NCI-H524 (cell line): Measurements from ENCODE around the gene TLL2.
A peak's percentile ranks its signal among the peaks of the same experiment; 100 is the strongest.

Source experiments
- DNase-seq, 2 experiments: peaks; one replicate each; lab custom pipeline; 2025; lab: John Stamatoyannopoulos, UW

The TLL2 gene

DNA sequence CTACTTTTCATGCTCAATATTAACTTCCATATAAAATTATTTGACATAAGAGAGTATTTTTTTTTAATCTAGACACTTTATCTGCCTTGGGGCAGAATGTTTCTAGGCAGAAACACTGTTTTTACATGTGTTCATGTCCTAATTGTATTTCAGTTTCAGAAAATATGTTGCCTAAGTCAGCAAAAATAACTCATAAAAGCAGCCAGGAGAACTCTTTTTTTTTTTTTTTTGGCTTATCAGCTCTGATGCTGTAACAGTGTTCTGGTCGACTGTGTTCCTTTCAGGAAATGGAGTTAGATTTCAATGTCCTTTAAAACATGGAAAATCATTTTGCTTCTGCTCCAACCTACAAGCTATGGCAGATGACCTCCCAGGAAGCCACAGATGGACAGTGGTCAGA lies 91.7 kb downstream of the TLL2 start:
- DNase-seq, result no peak

DNA sequence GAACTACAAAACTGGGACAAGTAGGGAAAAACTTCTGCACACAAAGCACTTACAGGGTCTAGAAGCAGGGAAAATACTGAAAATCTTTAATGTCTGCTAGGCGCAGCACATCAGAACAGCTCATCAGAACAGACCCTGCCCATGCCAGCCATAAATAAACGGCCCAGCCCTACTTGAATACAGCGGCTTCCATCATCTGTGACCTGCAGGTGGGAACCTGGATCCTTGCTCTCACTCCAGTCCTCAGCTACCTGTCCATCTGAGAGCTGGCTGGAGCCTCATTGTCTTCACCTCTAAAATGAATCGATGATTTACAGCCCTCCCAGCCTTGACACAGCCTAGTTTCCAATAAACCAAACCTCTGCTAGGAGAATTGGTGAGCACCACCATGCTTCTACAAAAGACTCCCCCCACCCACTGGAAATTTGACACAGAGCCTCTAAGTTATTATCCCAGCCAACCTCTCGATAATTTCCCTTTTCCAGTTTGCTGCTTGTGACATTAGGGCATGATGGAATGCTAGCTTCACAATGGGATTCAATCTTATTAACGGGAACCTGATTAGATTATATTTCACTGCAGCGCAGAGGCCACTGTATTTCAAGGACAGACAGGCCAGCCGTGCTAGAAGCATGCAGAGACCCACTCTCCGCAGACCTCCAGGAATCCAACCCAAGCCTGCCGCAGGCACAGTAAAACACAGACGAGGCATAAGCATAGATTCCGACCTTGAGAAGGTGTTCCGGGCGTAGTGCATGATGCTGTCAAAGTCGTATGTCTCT lies 93.3 kb downstream of the TLL2 start:
- DNase-seq, result no peak

DNA sequence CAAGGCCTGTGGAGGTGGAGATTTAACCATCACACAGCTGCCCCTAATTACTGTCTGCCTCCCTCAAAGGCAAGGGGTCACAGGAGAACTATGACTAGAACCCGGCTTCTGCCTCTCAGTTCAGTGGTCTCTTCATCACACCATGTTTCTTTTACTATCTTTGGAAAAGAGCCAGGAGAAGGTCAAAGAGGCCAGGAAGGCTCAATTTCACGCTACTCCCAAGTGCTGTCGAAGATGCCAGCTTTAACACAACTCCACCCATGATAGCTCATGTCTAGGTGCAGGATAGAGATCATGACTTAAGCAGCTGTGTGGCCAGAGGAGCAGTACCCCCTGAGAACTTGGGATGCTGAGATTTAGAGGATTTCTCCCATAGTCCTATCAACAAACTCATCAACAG lies 94.4 kb downstream of the TLL2 start:
- DNase-seq, result no peak

DNA sequence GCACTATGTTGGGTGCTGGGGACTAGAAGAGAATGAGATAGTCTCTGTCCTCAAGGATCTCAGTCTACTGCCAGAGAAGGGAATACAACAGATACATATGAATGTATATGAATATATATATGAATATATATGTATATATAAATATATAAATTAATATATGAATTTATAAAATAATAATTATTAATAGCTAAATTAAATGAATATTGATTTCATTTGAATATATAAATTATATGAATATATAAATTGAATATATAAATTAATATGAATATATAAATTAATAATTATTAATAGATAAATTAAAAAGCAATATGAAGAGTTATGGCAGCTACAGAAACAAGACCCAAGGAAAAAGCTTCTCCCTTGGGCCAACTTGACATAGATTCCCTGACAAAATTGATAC lies 95.1 kb downstream of the TLL2 start:
- no peak for DNase-seq

DNA sequence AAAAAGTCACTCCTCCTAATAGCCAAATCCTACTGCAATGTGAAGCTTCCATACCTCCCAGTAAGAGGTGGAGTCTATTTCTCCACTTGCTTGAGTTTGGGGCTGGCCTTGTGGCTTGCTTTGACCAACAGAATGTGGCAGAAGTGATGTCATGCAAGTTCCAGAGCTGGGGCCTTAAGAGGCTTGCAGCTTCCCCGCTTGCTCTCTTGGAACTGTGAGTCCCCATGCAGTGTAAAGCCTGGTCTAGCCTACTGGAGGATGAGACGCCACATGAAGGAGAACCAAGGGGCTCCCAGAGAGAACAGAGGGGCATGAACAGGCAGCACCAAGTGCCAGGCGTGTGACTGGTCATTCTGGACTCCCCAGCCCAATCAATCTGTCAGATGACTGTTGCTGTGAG lies 96.3 kb downstream of the TLL2 start:
- DNase-seq, result no peak

GRCh38 chr10:96416643-96417042 lies 97.1 kb downstream of the TLL2 start:
- DNase-seq, result no peak

GRCh38 chr10:96415891-96416554 lies 97.7 kb downstream of the TLL2 start:
- DNase-seq, result no peak

- DNase-seq, result no peak
Measured at GRCh38 chr10:96415150-96415890, 98.4 kb downstream of the TLL2 start.

DNA sequence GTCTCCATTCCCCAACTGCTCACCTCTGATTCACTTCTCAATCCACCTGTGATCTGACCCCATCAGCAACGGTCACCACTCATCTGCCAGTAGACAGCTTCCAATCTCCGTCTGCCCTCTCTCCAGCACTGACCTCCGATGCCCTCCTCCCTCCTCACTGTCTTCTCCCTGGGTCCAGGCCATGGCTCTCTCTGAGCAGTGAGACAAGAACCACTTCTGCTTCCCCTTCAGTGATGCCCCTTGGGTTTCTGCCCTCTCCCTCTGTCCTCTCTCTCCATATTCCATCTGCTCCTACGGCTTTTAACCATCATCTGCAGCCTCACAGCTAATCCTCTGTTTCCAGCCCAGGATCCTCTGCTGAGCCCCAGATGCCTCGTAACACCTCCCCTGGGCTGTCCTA lies 99.4 kb downstream of the TLL2 start:
- peak; percentile 2 to 51 for DNase-seq

- DNase-seq, result no peak
Measured at GRCh38 chr10:96413151-96413787, 100.5 kb downstream of the TLL2 start.

DNA sequence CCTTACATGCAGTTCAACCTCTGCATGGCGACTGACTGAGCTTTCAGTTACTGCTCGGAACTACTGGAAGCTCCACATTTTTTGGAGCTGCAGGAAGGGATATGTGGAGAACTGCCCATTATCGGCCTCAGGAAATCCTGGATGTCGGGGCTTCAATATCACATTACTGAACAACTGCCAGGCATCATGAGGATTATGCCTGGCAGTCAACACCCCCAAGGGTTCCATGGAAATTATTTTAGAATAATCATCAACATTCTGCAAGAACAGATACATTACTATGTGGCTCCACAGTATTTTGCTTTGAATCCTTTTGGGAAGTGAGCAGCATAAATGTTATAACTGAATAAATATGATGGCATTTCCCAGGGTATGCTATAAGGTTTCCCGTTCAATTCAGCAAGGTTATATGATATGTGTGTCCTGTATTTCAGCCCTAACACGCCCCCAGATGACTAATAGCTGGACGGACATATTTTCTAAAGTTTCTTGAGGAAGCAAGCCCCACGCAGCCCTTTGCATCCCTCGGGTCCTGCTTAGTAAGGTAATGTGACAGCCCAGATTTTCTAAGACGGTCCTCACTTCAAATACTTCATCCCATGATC lies 101.9 kb downstream of the TLL2 start:
- DNase-seq, result no peak

DNA sequence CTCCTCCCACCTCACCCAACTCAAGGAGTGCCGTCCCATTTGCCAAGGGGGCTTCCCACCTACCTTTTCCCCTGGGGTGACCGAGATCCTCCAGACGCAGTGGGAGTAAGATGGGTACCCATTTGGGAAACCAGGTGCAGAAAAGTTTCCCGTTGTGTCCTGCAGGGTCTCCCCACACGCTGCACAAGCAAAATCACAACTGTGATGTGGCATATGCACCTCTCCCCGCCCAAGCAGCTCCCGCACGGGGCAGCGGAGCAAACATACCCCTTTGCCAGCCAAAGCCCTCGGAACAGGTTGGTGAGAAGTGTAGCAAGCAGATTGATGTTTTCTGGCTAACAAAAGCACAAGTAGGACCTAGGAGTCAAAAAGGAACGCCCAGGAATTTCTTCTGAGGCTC lies 103.4 kb downstream of the TLL2 start:
- no peak for DNase-seq

DNA sequence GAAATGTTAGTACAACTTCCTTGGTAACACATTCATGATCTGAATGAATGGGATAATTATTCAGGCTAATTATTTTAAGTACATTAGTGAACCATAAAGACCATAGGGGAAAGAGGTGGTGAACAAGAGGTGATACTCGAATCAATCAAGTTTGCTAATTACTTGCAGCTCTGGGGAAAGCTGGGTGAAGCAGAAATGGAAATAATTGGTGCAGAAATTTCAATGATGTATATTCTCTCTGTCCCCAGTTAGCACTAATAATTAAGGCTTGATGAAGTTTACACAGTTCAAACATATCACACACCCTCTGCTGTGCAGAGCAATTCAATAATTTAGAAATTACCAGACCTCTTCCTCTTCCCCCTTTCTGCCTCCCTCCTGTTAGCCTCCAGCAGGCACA lies 105.5 kb downstream of the TLL2 start:
- no peak for DNase-seq

GRCh38 chr10:96407560-96408069 lies 106.1 kb downstream of the TLL2 start:
- no peak for DNase-seq

- DNase-seq, result no peak
Measured at GRCh38 chr10:96406091-96406490, 107.6 kb downstream of the TLL2 start.

DNA sequence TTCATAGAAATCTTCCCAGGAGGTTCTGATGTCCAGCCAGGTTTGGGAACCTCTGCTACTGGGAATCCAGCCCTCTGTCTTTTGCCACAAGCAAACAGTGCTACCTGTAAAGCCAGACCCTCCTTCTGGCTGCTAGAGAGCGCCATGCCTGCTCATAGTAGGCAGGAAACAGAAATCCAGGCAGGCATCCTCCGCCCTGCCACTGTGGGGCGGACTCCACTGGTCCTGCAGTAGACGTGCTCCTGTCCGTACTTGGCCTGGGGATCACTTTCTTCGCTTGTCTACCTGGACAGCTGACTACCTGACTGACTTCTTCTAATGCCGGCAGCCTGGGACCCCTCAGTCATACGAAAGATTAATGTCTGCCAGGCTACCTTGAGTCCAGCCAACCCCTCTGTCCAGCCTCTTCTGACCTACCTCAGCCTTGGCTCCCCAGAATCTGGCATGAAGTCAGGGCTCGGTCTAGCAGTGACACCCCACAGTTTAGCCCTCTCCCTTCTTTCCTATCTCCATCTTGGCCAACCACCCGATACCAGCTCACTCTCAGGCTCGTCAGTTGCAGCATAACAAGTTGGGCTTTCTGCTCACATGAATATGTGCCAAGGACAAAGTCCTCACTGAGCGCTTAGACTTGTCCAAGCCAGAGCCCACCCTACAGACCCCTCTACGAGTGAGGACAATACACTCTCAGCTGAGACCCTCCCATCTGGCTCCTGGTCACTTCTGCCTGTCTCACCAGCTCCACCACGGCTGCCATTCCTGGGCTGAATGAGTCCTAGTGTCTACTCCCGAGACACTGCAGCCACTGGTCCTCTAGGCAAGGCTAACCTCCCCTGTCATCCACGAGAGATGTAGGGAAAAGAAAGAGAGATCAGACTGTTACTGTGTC lies 111.1 kb downstream of the TLL2 start:
- no peak for DNase-seq

DNA sequence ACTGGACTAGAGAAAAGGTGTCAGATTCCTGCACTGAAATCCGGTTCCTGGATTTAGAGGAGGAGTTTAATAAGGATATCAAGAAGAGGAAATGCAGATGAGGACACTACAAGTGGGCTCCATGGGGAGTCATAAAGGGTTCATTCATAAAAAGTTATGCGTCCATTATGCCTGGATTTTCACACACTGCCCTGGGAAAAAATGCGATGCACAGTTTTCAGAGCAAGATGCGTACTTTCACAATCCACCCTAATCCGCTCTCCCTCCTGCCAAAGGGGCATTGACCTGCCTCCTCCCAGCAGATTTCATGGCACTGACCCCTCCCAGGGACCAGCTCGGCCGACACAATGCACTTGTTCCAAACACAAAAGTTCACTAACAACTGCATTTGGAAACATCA lies 112.7 kb downstream of the TLL2 start:
- no peak for DNase-seq

DNA sequence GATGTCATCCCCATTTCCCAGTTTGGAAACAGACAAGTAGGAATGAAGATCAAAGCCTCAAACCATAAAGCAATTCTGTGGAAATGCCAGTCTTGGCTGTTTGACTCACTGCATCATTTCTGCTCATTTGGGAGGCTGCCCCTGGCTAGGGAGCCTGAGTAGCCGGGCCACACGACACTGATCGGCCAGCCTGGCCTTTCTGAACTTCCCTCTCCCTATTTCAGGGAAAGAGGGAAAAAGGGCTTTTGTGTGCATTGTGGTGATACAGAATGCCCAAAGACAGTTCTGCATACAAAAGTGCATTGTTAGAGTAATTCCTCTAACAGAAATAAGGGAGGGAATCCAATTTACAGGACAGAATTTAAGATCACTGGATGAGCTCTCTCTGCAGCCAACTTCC lies 113.3 kb downstream of the TLL2 start:
- no peak for DNase-seq

- no peak for DNase-seq
Measured at GRCh38 chr10:96397902-96398301, 115.8 kb downstream of the TLL2 start.

DNA sequence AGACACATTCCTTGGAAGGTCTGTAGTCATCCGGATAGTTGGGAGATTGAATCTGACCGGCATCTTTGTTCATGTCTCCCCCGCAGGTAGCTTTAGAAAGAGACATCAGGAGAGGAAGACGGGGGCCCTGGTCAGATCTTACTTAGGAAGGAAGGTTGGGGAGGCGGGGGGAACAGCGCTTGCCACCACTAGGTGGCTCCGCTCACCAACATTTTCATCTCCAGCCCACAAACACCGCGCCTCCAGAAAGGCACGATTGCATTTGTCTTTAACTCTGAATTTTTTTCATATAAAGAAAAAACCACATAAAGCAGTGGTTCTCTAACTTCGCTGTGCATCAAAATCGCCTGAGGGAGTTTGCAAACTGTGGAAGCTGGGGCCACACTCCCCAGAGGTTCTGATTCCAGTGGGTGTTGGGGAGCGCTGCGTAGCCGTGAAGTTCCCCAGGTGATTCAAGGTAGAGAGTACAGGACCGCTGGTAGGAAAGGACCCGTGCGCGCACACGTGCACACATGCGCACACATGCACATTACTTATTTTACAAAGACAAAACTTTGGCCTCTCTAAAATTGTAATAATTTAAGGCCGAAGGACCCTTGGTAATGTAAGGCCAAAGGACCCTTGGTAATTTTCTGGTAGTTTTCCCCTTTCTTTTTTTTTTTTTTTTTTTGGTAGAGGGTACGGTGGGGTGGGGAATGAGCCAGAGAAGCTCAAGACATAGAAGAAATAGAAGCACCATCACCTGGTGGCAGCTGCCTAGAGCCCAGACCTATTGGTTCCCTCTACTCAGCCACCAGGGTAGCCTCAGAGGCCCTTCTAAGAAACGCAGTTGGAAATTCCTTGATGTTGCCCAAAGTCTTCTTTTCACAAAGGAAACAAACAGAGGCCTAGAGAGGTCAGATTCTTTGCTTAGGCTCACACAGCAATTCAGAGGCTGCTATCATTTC lies 117.5 kb downstream of the TLL2 start:
- DNase-seq, result peak; percentile 1 to 33
